GM19438 (cell line): ENCODE data around the gene ELOVL6.
"Not testable (repeated sequence)": the region's sequence is repeated elsewhere in the genome, so short reads cannot be mapped to it uniquely, and the experiment has no call there.

ENCODE experiments used
- ATAC-seq: cut with Tn5 transposase; IDR thresholded peaks from one replicate; pipeline ENCODE4 v1.9.1; 2021; ENCODE audit warnings: low read depth; ENCODE audit not compliant: unreplicated experiment

The ELOVL6 gene

DNA sequence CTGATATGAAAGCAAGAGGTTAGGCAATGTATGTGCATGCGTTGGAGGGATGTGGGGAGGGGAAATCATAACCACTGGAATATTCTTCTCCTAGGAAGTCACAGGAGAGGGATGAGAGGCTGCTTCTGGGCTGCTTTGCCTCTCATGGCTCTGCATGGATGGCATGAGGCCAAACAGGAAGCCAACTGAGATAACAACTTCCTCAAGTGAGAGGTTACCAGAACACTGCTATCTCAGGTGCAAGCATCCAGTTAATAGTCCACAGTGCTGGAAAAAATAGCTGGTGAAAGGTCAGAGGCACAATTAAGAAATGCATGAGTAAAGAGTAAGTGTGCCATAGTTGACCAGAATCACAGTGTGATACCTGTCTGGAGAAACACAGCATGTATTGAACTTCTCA, 113.3 kb downstream of the ELOVL6 start:
- ATAC-seq, result no peak

DNA sequence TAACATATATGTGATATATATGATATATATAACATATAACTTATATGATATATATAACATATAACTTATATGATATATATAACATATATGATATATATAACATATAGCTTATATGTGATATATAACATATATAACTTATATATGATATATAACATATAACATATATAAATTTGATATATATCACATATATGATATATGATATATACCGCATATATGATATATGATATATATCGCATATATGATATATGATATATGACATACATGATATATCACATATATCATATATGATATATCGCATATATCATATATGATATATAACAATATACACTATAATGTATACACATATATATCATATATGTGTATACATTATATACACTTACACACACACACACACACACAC, 114.3 kb downstream of the ELOVL6 start:
- ATAC-seq, result no peak

DNA sequence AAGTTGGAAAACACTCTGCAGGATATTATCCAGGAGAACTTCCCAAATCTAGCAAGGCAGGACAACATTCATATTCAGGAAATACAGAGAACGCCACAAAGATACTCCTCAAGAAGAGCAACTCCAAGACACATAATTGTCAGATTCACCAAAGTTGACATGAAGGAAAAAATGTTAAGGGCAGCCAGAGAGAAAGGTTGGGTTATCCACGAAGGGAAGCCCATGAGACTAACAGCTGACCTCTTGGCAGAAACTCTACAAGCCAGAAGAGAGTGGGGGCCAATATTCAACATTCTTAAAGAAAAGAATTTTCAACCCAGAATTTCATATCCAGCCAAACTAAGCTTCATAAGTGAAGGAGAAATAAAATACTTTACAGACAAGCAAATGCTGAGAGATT, 120.3 kb downstream of the ELOVL6 start:
- not testable (repeated sequence) for ATAC-seq

DNA sequence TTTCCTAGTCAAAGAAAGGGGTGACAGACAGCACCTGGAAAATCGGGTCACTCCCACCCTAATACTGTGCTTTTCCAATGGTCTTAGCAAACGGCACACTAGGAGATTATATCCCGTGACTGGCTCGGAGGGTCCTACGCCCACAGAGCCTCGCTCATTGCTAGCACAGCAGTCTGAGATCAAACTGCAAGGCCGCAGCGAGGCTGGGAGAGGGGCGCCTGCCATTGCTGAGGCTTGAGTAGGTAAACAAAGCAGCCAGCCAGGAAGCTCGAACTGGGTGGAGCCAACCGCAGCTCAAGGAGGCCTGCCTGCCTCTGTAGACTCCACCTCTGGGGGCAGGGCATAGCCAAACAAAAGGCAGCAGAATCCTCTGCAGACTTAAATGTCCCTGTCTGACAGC, 121.6 kb downstream of the ELOVL6 start:
- not testable (repeated sequence) for ATAC-seq

DNA sequence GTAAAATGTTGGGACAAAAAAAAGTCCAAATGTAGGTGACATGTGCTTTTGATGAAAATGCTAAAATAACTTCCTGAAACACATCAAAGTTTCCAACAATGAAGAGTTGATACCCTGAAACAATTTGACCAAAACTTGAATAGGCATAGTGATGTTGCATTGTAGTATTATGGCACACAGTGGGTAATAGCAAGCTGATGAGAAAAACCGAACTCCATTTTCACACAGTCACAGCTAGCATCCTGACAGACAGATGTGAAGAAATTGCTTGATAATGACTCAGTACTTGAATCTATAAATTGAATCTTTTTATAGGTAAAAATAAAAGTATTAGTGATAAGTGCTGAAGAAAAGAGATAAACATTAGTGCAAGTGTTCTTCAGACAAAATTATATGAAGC, 122.5 kb downstream of the ELOVL6 start:
- no peak for ATAC-seq

DNA sequence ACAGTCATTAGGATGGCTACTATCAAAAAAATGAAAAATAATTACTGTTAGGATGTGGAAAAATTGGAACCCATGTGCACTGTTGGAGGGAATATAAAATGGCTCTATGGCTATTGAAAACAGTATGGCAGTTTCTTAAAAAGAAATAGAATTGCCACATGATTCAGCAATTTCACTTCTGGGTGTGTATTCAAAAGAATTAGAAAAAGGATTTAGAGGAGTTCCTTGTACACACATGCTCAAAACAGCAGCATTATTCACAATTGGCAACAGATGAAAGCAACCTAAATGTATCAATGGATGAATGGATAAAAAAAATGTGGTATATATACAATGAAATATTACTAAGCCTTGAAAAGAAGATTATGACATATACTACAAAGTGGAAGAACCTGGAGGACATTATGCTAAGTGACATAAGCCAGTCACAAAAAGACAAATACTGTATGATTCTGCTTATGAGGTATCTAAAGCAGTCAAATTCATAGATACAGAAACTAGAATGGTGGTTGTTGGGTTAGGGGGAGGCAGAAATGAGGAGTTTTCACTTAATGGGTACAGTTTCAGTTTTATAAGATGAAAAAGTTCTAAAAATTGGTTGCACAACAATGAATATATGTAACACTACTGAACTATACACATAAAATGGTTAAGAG, 123.2 kb downstream of the ELOVL6 start:
- ATAC-seq, result no peak

DNA sequence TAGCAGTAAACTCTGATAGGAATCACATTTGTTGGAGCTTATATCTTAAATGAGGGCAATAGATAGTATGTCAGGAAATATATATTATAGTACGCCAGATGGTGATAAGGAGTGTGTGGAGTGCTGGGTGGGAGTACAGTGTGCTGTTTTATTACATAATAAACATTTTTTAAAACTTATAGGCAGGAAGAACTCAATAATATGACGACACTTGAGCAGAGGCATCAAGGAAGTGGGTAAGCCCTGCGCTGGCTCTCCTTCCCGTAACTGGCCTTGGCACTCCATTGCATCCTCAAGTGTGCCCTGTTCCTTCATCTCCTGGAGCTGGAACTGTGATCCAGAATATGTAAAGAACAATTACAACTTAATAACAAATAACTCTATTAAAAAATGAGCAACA, 123.8 kb downstream of the ELOVL6 start:
- no peak for ATAC-seq

DNA sequence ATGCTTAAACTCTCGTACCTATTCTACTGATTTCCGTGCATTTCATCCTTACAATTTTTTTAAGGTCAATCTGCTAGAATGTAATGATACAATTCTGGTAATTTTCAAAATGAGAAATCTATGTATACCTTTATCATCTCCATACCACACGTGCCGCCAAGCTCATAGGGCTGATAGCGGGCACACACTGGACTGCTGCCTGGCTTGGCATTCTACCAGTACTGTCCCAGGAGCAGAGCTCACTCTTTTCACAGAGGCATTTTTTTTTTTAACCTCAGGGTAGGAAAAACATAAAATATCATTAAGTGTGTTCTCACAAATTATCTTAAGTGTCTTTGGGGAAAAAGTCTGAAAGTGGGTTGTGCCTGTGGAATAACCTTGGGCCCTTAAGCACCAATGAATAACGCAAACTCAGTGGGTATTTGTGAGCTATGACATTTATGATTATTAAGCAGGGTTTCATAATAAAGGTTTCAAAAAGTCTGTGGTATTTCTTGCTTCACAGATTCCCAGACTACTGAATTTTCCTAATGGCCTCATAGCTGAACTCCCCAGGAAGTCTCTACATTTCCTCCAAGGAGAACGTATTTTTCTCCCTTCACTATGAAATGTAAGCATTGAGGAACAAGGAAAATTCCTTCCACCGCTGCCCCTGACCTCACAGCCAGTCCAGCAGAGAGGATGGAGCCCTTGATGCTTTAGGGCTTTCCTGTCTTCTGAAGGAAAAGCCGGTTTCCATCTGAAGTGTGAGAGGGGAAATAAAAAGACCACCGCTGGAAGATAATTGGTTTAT, 125.2 kb downstream of the ELOVL6 start:
- ATAC-seq, result no peak

DNA sequence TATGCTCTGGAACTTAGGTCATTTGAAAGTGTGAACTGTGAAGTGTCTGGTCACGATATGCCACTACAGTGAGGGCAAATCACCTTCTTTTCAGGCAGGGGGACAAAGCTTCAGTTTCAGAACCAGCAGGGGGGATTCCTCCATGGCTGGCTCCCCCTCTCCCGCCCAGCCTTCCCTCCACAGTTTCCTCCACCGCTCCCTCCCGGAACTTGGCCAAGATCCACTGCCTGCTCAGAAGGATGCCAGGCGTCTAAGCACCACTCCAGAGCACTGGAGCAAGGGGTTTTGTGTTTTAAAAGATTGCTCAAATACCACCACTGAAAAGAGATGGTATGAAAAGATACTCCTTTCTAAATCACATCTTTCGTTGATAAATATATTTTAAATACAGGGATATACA, 126.9 kb downstream of the ELOVL6 start:
- ATAC-seq, result no peak

DNA sequence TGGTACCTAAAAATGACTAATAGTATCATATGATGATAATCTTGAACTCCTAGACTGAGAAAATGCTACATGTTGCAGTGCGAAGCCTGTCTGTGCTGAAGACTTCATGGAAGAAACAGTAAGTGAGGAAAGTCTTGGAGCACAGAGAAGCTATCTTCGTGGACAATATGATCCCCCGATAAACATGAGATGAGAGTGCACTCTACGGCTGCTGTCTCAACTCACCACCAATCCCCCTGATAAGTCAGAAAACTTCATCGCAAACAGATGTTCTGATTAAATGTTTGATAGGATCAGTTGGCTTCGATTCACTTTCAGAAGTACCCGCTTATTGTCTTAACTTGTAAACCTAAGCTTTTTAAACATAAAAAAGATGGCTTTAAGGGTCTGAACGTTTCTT, 130.2 kb downstream of the ELOVL6 start:
- no peak for ATAC-seq

DNA sequence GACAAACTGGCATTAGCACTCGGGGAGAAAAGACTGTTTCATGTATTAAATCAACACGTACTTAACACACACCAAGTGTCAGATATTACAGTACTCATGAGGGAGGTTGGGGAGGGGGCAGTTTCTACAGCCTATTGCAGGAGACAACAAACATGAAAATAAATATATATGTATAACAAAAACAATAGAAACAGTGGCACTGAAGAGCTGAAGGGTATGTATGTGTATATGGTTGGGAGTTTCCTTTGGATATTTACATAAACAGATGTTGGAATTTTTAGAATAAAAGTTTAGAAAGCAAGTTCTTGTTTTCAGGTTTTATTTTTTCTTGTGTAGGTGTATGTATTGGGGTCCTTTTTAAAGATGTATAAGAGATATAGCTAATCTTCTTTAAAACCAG, 133.5 kb downstream of the ELOVL6 start:
- ATAC-seq, result no peak

DNA sequence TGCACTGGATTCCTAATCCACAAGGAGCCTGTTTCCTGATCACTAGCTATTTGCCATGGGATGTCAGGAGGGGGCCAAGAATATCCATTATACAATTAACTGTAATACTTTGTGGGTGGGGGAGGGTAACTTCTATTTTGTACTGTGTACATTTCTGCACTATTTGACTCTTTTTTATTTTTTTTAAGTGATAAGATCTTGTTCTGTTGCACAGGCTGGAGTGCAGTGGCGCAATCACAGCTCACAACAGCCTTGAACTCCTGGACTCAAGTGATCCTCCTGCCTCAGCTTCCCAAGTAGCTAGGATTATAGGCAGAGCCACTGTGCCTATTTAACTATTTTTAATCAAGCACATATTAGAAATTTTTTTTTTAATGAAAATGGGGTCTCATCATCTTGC, 134.1 kb downstream of the ELOVL6 start:
- no peak for ATAC-seq

DNA sequence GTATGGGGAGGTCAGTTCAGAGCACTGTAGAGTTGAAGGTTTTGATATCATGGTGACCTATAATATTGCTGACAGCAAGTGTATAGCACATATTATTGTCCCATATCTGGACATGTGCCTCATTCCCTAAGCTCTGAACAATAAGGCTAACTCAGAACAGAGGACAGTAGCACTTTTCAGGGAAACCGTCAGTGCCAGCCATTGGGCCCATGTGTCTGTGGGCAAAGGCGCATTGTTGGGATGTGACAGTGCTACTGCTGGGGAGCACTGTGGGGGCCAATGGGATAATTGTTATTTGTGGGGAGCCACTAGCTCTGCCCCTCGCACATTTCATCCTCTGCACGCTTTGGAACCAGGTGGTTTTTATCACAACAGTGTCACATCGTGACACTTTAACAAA, 136.2 kb downstream of the ELOVL6 start:
- ATAC-seq, result no peak

DNA sequence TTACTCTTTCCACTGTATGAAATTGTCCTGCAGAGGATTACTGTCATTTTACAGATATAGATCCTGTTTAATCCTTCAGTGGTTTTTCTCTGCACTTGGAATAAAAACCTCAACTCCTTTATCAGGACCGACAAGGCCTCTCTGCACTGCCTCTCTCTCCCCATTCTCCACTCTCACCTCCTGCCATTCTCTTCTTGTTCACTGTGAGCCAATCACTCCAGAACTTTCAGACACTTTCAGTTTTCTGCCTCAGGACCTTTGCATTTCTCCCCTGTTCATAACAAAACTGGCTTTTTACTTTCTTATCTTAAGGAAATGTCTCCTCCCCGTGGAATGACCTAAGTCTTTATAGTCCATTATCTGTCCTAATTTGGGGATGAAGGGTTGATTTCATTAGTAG, 137.3 kb downstream of the ELOVL6 start:
- no peak for ATAC-seq

DNA sequence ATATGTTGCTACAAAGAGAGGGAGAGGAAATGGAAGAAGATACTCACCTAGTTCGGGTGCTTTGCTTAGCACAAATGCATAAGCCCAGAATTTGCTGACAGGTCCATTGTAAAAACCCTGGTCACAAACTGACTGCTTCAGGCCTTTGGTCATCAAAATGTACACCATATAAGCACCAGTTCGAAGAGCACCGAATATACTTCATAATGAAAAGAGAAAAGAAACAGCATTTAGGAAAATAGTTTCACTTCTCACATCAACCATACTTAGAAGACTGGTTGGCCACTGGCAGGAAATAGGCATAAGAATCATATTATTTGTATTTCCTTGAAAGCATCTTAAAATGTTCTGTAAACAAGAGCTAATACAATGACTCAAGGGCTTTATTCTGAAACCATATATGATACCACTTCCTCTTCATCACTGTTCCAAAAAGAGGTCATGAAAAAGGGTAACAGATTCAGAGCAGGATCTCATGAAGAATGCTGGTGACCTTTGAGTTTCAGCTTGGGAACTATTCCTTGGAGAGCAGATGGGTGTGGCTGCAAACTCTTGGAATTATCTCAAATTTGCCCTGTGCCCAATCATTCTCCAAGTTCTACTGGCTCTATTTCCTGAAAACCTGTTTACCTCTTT, 138.7 kb downstream of the ELOVL6 start:
- peak; percentile 81 for ATAC-seq

DNA sequence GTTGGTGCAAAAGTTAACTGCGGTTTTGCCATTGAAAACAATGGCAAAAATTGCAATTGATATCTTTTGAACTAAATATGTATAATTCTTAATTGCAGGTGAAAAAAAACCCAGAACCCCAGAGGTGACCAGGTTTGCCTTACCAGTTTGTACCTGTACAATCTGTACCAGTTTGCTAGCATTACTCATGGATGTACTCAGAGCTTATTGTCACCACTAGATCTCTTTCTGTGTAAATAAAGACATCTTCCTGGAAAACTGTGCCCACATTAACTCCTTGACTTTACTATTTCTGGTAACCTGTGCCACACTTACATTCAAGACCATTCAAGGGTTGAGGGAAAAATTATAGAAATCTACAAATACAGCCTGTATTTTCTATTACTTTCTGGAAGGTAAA, 139.7 kb downstream of the ELOVL6 start:
- ATAC-seq, result no peak

DNA sequence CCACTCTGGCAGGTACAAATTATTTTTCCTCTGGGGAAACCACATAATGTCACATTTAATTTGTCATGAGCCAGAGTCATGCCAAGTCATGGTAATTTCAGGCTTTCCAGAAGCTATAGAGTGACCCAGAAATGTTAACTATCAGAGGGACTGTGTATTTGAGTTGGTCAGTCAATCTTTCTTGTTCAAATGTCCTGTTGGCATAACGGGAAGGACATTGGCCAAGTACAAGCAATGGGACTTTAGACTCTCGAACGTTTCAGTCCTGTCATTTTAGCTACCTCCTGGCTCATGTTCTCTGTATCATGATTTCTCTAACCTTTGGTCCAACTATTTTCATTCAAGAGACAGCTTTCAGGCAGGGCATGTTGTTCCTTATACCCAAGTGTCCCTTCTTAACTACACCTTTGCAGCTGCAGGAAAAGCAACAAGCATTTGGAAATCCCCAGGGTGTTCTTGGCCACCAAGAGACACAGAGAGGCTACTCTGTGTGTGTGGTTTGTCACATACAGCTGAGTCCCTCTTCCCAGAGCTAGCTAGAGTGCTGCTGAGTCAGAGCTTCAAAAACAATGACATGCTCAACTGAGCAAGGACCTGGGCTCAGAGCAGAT, 143.2 kb downstream of the ELOVL6 start:
- peak; percentile 70 for ATAC-seq

DNA sequence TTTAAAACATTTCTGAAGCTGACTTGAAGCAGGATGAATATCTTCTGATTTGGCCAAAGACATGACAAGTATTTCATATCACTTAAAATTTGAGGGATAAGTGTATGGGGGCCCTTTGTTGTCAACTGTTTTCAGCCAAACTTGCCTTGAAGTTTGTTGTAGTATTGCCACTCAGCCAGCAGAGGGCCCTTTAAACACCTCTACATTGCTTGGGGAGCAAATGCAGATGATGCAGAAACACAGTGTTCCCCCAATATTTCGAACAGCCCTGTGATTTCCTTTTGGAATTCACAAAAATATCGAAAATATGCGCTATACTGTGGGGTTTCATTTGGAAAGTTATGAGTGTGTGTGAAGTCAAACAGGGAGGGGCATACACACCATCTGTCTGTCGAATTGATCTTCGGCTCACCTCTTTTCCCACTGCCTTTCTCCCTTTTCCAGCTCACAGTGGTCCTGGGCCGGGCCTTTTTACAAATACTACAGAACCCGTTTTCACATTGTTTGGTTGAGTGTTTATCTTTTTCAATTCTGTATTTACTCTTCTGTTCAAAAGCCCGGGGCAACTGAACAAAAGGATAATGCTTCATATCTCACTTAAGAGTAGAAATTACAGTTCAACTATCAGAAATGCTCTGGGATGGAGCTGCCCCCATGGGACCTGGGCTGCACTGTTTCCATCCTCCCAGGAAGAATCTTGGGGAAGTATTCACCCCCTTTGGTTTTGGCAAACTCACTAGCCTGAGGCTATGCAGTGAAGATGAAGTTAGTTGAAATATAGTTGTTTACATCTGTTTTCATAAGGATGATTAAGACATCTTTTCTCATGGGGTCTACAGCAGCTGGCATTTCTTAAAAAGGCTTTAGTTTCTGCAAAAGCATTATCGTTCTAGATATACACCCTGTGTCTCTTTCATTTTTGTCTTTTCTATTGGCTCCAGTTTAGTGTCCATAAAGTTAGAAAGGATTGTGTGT, 148.2 kb downstream of the ELOVL6 start:
- ATAC-seq, result peak; percentile 63

DNA sequence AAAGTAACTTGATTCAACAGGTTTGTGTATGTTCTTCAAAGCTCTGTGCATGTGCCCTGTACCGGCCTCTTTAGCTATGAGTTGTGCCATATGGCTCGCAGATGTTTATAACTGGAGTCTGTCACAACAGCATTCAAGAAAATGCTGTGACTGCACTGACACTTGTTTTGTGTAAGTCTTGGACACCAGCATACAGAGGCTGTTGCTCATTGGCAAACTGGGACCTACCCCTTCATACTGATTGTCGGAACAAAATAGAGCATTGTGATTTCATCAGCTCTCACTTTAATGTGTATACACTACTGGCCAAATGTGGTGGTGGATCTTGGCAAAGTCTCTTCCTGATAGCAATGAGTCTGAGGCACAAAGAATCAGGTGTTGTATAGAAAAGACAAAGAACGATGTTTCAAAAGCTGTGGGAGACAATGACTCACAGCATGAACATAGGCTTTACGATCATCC, 151.8 kb downstream of the ELOVL6 start:
- ATAC-seq, result no peak
